Activated CD8-positive, alpha-beta T cell treated with anti-CD3 and anti-CD28 coated beads, Interleukin-2, amount 10 ng/mL, durations not matched to agents 7 days and 5 days (primary cell): Measurements from ENCODE around the gene POU2F1. TPM values are rescaled to one million over a fixed set of nuclear protein-coding genes. Genes with fewer than 3 reads are reported as not detected.

Source experiments
- ATAC-seq: fragments of 150-1000 bp; cut with Tn5 transposase; one replicate; pipeline ENCODE4 v1.10.0; 2021; ENCODE audit warnings: moderate library complexity
- CTCF ChIA-PET: fragments of 350-600 bp; sonication (Branson Sonifier 250); formaldehyde crosslinking; loops from one replicate; lab custom pipeline; 2021; ENCODE audit warnings: antibody characterized with exemption; lab: Charles Lee
- POLR2A ChIA-PET: fragments of 350-600 bp; sonication (Branson Sonifier 250); formaldehyde crosslinking; loops from one replicate; lab custom pipeline; 2021; ENCODE audit warnings: antibody characterized with exemption; lab: Charles Lee
- DNase-seq: peaks from one replicate; pipeline ENCODE4 v3.0.0-alpha.2; 2020
- H3K27ac Mint-ChIP-seq: one replicate; pipeline ENCODE4 v1.8.0; 2021; ENCODE audit warnings: mild to moderate bottlenecking, mixed read lengths
- H3K27me3 Mint-ChIP-seq: one replicate; pipeline ENCODE4 v1.8.0; 2021; ENCODE audit warnings: low read depth, mixed read lengths
- H3K36me3 Mint-ChIP-seq: one replicate; pipeline ENCODE4 v1.8.0; 2021; ENCODE audit warnings: low read depth, mixed read lengths
- H3K4me1 Mint-ChIP-seq: one replicate; pipeline ENCODE4 v1.8.0; 2021; ENCODE audit warnings: low read depth, mixed read lengths
- H3K4me3 Mint-ChIP-seq: one replicate; pipeline ENCODE4 v1.8.0; 2021; ENCODE audit warnings: mild to moderate bottlenecking, mixed read lengths
- H3K9me3 Mint-ChIP-seq: one replicate; pipeline ENCODE4 v1.8.0; 2022; ENCODE audit warnings: mixed read lengths; ENCODE audit not compliant: insufficient read depth
- total RNA-seq, 2 experiments: library from RNA; stranded (reverse); gene quantifications; one replicate each; pipeline ENCODE4 v1.2.3, GENCODE V29; 2021

Gene POU2F1
- total RNA-seq, 2 experiments from 2014 or later = 22.7 to 23.3 TPM

DNA sequence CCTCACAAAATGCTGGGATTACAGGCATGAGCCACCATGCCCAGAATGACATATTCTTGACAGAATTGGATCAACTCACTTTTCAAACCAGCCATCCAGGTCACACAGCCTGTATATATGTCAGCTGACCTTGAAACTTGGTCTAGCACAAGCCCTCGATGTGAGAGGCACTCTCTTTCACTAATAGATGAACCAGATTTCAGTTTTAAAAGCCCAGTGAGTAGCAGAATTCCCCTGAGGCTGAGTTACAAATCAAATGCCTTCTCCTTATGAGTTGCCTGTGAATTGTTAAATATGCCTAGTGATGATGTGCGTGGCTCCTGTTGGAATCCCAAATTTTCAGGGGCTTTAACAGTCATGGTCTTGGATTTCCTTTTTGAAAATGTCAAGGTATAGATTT lies 208.9 kb downstream of the POU2F1 start:
- DNase-seq (no peak), ATAC-seq (no peak)
- H3K4me1 Mint-ChIP-seq = peaks cover 37% of the 10 kb centered on the region
- no peak overlapping the region for H3K4me3 Mint-ChIP-seq
- H3K36me3 Mint-ChIP-seq = peaks cover 59% of the 10 kb centered on the region
- H3K9me3 Mint-ChIP-seq = no peaks in the 10 kb centered on the region
- ChIA-PET CTCF (interaction anchor here (0.9 to 2.5 kb wide), 5 partner anchors 9 to 171 kb away, joined by 3 to 8 read pairs (median 3); no protein-coding TSS in a partner anchor), POLR2A (no interaction called here)
- H3K27ac Mint-ChIP-seq = no peak overlapping the region
- H3K27me3 Mint-ChIP-seq = no peaks in the 10 kb centered on the region

DNA sequence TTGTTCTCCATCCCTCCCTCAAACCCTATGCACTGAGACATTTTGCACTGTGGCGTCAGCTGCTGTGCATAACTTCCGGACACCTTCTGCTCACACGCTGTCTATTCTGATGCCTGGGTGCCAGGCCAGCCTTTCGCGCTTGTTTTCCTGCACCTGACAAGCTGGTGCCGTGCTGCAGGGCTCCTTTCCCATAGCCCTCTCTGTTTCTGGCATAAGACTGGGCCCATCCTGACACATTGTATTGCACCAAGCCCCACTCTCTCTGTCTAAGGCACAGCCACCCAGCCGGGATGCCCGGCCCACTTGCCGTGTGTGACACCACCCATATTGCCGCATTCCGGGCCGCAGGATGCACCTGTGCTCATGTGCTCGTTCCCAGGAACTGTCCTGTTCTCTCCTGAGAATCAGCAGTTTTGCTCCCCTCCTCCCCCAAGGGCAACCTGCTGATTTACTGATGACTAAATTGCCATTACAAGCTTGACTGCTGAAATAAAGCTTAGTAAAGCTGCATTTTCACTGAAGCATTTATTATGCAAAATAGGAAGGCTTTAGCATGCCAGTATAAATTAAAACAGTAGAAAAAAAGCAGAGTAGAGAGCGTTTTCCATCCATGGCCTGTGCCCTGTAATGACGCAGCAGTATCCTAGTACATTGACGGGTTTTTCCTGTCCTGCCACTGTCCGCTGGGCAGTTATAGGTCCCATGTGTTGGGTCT lies 209.6 kb downstream of the POU2F1 start:
- DNase-seq (peak; percentile 28), ATAC-seq (no peak)
- Mint-ChIP-seq H3K4me1 (peaks cover 40% of the 10 kb centered on the region), H3K4me3 (no peak overlapping the region), H3K27me3 (no peaks in the 10 kb centered on the region), H3K27ac (peak overlapping the region; percentile 71), H3K9me3 (no peaks in the 10 kb centered on the region), H3K36me3 (peaks cover 60% of the 10 kb centered on the region)
- POLR2A ChIA-PET = no interaction called here
- CTCF ChIA-PET = interaction anchor here (0.9 to 2.0 kb wide), 4 partner anchors 9 to 171 kb away, joined by 3 to 5 read pairs (median 3); no protein-coding TSS in a partner anchor

DNA sequence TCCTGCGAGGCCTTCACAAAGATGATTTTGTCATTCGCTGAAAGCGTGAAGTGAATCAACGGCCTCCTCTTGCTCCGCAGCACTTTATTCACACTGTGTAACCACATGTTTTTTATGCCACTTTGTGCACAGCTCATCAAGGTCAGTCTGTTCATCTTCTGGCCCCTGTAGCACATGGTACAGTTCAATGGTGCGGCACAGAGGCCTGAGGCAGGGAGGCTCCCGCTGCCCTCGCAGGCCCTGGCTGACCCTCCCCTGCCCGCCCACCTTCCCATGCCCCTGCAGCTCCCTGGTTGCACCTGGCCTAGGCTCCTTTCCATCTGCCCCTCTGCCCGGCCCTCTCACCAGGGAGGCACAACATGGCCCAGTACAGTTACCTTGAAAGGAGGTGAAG lies 210.2 kb downstream of the POU2F1 start:
- ChIA-PET POLR2A (no interaction called here), CTCF (interaction anchor here (1.0 kb wide), 1 partner anchor 13 kb away, joined by 3 read pairs; no protein-coding TSS in a partner anchor)
- H3K27me3 Mint-ChIP-seq = no peaks in the 10 kb centered on the region
- DNase-seq (no peak), ATAC-seq (peak; percentile 29)
- peaks cover 46% of the 10 kb centered on the region for H3K4me1 Mint-ChIP-seq
- no peaks in the 10 kb centered on the region for H3K9me3 Mint-ChIP-seq
- H3K4me3 Mint-ChIP-seq = no peak overlapping the region
- H3K36me3 Mint-ChIP-seq = peaks cover 66% of the 10 kb centered on the region
- peak overlapping the region; percentile 76 for H3K27ac Mint-ChIP-seq

DNA sequence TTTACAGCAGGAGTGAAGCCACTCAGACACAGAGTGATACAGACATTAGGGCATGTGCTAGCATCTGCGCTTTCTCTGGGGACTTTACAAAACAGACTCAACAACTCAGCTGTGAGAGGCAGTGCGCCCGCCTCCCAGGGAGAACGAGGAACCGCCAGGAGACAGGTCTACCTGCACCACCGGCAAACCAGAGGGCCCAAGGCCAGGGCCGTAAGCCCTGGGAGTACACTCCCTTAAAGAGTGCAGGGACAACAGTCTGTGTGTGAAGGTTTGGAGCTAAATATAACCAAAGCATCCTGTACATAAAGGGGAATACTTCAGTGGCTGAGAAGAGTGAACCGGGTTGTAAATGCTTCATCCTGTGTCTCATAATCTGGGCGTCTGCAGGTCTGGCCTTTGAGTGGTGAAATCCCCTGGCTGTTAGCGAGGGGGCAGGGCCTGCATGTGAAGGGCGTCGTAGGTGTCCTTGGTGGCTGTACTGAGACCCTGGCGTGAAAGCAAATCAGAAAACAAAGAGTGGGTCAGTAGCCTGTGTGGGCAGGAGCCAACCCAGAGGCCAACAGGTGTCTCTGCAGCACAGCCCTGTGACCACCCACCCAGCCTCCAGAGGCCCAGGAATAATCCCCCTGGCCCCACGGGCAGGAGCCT lies 210.7 kb downstream of the POU2F1 start:
- POLR2A ChIA-PET = no interaction called here
- CTCF ChIA-PET = interaction anchor here (1.0 kb wide), 1 partner anchor 13 kb away, joined by 3 read pairs; no protein-coding TSS in a partner anchor
- Mint-ChIP-seq H3K27me3 (no peaks in the 10 kb centered on the region), H3K4me3 (no peak overlapping the region), H3K36me3 (peaks cover 71% of the 10 kb centered on the region), H3K4me1 (peaks cover 51% of the 10 kb centered on the region), H3K9me3 (no peaks in the 10 kb centered on the region), H3K27ac (peak overlapping the region; percentile 76)
- no peak for DNase-seq
- ATAC-seq = peak; percentile 16

DNA sequence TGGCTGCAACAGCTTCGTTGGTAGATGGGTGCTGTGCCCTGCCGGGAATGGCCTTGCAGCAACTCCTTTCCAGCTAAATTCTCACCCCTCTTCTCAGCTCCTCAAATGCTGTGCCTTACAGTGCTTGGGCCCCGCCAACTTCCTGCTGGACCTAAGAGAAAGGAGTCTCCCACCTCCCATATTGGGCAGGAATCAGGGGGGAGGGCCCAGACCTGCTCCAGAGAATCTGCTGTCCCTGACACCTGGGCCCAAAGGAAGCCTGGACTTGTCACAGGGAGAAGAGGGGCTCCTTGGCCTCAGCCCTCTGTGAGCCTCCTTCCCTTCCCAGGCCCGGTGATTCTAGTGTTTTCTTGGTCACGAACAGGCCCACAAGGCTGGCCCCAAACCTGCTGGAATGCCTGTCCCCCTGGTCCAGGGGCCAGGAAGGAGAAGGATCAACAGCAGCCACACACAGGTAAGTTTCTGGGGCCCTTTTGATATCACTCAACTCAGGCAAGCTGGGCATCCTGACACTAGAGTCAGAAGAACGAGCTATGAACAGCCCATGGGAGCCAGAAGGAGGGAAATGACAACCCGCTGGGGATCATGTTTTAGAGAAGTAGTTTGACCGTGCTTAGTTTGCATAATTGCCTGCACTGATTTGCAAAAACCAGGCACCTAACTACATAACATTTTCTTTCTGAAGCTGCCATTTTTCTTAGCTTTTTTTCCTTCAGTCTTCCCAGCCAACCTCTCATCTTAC lies 211.4 kb downstream of the POU2F1 start:
- Mint-ChIP-seq H3K27ac (peak overlapping the region; percentile 39), H3K36me3 (peaks cover 78% of the 10 kb centered on the region), H3K4me3 (no peak overlapping the region), H3K27me3 (no peaks in the 10 kb centered on the region), H3K9me3 (no peaks in the 10 kb centered on the region), H3K4me1 (peaks cover 58% of the 10 kb centered on the region)
- ChIA-PET CTCF (interaction anchor here (1.1 to 2.2 kb wide), 4 partner anchors 9 to 108 kb away, joined by 4 to 8 read pairs (median 6); no protein-coding TSS in a partner anchor), POLR2A (no interaction called here)
- DNase-seq (no peak), ATAC-seq (no peak)

DNA sequence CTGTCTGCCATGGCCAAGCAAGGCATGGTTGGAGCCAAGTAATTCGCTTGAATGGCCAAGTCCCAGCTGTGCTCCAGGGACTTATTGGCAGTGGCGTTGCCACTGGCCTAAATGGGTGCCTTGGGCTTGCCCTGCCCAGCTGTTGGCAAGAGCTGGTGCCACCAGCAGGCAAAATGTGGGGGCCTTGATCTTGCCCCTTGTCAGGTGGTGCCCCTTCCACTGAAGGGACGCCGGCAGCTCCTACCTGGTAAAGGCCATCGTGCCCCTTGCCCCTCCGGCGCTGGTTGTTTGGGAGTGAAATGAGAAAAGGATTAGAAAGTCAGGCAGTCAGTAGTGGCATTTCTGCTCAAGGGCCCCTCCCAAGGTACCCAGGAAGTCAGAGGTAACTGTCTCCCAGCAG lies 212.1 kb downstream of the POU2F1 start:
- ChIA-PET CTCF (interaction anchor here (1.1 to 2.2 kb wide), 4 partner anchors 8 to 107 kb away, joined by 4 to 8 read pairs (median 6); no protein-coding TSS in a partner anchor), POLR2A (no interaction called here)
- Mint-ChIP-seq H3K27ac (peak overlapping the region; percentile 16), H3K27me3 (no peaks in the 10 kb centered on the region), H3K36me3 (peaks cover 79% of the 10 kb centered on the region), H3K9me3 (no peaks in the 10 kb centered on the region), H3K4me1 (peaks cover 64% of the 10 kb centered on the region), H3K4me3 (no peak overlapping the region)
- DNase-seq = no peak
- ATAC-seq = no peak

DNA sequence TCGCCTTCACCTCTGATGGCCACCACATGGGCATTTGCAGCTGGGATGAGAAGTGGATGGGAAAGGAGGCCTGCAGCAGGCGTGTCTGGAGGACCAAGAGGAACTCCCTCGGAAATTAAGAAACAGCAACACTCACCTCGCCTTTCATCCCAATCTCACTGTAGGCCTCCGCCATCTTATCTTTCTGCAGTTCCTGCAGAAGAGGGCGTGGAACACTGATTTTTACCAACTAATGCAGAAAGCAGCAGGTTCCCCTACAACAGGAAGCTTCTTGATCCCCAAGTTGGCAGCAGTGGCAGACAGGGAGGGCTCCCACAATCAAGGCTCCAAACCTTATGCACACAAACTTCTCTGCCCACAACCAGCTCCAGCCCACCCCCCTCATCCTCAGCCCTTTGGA lies 213.2 kb downstream of the POU2F1 start:
- ATAC-seq = no peak
- no peak for DNase-seq
- H3K27ac Mint-ChIP-seq = peak overlapping the region; percentile 68
- ChIA-PET CTCF (interaction anchor here (1.0 to 2.2 kb wide), 3 partner anchors 22 to 108 kb away, joined by 3 to 8 read pairs (median 3); no protein-coding TSS in a partner anchor), POLR2A (no interaction called here)
- H3K4me3 Mint-ChIP-seq = no peak overlapping the region
- no peaks in the 10 kb centered on the region for H3K9me3 Mint-ChIP-seq
- no peaks in the 10 kb centered on the region for H3K27me3 Mint-ChIP-seq
- peaks cover 64% of the 10 kb centered on the region for H3K4me1 Mint-ChIP-seq
- H3K36me3 Mint-ChIP-seq = peaks cover 80% of the 10 kb centered on the region

DNA sequence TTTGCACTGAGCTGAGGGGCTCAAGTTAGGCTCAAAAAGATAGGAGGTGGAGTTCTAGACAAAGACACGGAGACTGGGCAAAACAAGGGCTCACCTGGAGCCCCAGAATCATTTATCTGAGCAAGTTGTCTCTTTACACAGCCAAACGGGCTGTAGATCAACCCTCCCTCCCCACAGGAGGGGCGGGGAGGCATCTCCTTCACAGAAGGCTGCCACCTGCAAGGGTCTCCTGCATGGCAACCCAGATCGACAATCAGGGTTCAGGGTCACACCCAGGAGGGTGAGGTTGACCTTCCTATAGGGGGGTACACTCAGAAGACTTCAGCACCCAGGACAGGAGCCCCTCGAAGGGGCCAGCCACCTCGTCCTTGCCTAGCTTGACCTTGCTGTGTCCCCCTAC lies 213.6 kb downstream of the POU2F1 start:
- DNase-seq = no peak
- POLR2A ChIA-PET = no interaction called here
- Mint-ChIP-seq H3K27me3 (no peaks in the 10 kb centered on the region), H3K27ac (peak overlapping the region; percentile 60), H3K4me1 (peaks cover 66% of the 10 kb centered on the region), H3K36me3 (peaks cover 83% of the 10 kb centered on the region), H3K4me3 (no peak overlapping the region), H3K9me3 (no peaks in the 10 kb centered on the region)
- ATAC-seq = no peak
- CTCF ChIA-PET = interaction anchor here (1.0 to 2.2 kb wide), 3 partner anchors 22 to 107 kb away, joined by 3 to 8 read pairs (median 3); no protein-coding TSS in a partner anchor

DNA sequence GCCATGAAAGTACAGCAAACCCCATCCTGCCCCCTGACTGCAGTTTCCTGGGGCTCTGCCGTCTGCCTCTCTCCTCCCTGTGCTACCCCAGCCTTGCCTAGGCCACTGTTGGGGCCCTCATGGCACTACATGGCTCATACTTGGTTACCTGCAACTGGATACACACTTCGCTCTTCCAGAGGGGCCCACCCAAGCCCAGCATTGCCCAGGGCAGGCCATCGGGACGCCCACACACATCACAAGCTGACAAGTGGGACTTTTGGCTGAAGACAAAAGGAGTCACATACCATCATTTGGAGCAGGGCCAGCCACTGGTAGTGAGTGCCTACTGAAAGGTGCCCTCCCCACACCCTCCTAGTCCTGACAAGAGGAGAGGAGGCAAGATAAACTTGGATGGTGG lies 214.8 kb downstream of the POU2F1 start:
- ChIA-PET CTCF (interaction anchor here (1.0 kb wide), 1 partner anchor 12 kb away, joined by 3 read pairs; no protein-coding TSS in a partner anchor), POLR2A (interaction anchor here (1.2 kb wide), 1 partner anchor 83 kb away, joined by 3 read pairs; the partner anchor contains the start of gene CD247)
- no peaks in the 10 kb centered on the region for H3K27me3 Mint-ChIP-seq
- no peak overlapping the region for H3K4me3 Mint-ChIP-seq
- H3K4me1 Mint-ChIP-seq = peaks cover 70% of the 10 kb centered on the region
- peaks cover 81% of the 10 kb centered on the region for H3K36me3 Mint-ChIP-seq
- H3K9me3 Mint-ChIP-seq = no peaks in the 10 kb centered on the region
- DNase-seq = no peak
- no peak for ATAC-seq
- peak overlapping the region; percentile 87 for H3K27ac Mint-ChIP-seq

DNA sequence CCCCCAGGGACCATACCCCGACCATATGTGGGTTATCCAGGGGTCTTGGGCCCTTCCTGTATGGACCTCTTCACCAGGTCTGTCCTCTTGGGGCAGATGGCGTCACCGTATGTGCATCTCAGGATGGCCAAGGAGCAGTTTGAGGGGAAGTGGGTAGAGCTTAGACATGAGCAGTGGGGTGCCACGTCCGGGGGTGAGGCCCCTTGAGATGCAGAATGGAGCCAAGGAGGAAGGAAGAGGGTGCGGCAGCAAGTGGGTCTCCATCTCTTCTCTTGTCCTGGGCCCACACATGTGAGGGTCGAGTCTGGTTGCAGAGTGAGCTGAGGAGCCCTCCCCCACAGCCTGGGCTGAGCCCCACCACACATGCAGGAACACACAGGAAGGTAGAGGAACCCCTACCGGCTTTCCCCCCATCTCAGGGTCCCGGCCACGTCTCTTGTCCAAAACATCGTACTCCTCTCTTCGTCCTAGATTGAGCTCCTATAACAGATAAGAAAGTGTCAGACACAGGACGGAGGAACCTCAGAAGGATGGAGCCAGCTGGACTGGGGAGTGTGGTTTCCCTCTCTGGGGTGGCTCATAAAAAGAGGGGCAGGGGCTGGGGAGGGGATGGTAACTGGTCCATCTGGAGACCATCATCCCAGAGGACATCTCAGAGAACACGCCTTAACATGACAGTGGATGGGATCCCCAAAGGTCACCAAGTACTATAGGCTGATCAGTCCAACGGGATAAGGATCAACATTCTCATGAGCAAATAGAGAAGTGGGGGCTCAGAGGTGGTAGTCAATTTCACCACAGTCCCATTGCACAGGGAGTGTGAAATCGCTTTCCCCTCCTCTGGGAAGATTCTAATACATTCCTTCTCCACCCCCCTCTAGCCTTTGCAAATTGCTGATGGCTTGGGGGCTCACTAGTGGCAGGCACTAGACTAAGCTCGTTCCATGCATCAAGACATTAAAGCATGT lies 217.8 kb downstream of the POU2F1 start:
- Mint-ChIP-seq H3K27me3 (no peaks in the 10 kb centered on the region), H3K36me3 (peaks cover 77% of the 10 kb centered on the region), H3K27ac (peak overlapping the region; percentile 96), H3K4me3 (peak overlapping the region; percentile 73), H3K4me1 (peaks cover 90% of the 10 kb centered on the region), H3K9me3 (no peaks in the 10 kb centered on the region)
- ChIA-PET CTCF (interaction anchor here (0.7 to 5.1 kb wide), 12 partner anchors 9 to 171 kb away, joined by 3 to 26 read pairs (median 3); no protein-coding TSS in a partner anchor), POLR2A (interaction anchor here (1.0 to 2.3 kb wide), 3 partner anchors 9 to 79 kb away, joined by 3 to 8 read pairs (median 5); partner anchors contain the start of gene CD247)
- DNase-seq = peak; percentile 67
- peak; percentile 34 for ATAC-seq
